ENCODE data around the gene KCNJ11. TPM values are rescaled to one million over a fixed set of nuclear protein-coding genes. Genes with fewer than 3 reads are reported as not detected.

KCNJ11 gene
- total and polyA plus RNA-seq, 2 of the 4 experiments (the other 2 are of a cell fraction), result not detected

- no peak overlapping the region for H2BK5ac ChIP-seq (ENCODE audit: low read depth, low read length, poor library complexity, severe bottlenecking)
- in situ Hi-C loops (cut with MboI; ENCODE audit: low sequenced_read_pairs) (no loop called here), dilution Hi-C loops (cut with HindIII; ENCODE audit: low sequenced_read_pairs, unreplicated experiment) (no loop called here), intact Hi-C loops (cut with micrococcal nuclease) (no loop called here)
- BruUV-seq (replicated peaks), result no TSS peak
- no peak overlapping the region for H2BK15ac ChIP-seq (ENCODE audit: low read depth, low read length)
- H2AFZ ChIP-seq (replicated peaks; ENCODE audit: low read length, poor library complexity), result no peak overlapping the region
- H2BK120ac ChIP-seq (ENCODE audit: low read depth, low read length), result no peak overlapping the region
- no peak overlapping the region for H4K8ac ChIP-seq (ENCODE audit: low read depth in 2 of 2, low read length in 2 of 2)
- no peak overlapping the region for H4K5ac ChIP-seq (ENCODE audit: low read depth, low read length)
- H3K4me1 ChIP-seq (ENCODE audit: control insufficient read depth, insufficient read depth, low read length), result no peaks in the 10 kb centered on the region
- H3K9me1 ChIP-seq (ENCODE audit: insufficient read depth, low read length), result no peaks in the 10 kb centered on the region
- no peak overlapping the region for H3K9ac ChIP-seq (ENCODE audit: low read depth, low read length)
- no peak overlapping the region for H3K4me2 ChIP-seq (ENCODE audit: low read depth, low read length)
- H2BK20ac ChIP-seq (ENCODE audit: low read depth, low read length), result no peak overlapping the region
- H3K18ac ChIP-seq (ENCODE audit: low read depth, low read length), result no peak overlapping the region
- no peak overlapping the region for H2AK5ac ChIP-seq (ENCODE audit: low read depth, low read length)
- no peaks in the 10 kb centered on the region for H3K36me3 ChIP-seq (ENCODE audit: control insufficient read depth, insufficient read depth, low read length)
- no peak overlapping the region for H3K27ac ChIP-seq (ENCODE audit: insufficient read depth, low read length)
- TF ChIP-seq ELK1 (IDR thresholded peaks at IDR 0.05; ENCODE audit: borderline replicate concordance, low read depth, low read length) (no peak), USF2 (IDR thresholded peaks at IDR 0.05; ENCODE audit: low read depth, low read length) (no peak), RCOR1 (IDR thresholded peaks at IDR 0.05; ENCODE audit: insufficient replicate concordance, low read length) (no peak), POLR2A (IDR thresholded peaks at IDR 0.05; ENCODE audit: low read depth, low read length) (no peak), SMC3 (IDR thresholded peaks at IDR 0.05; ENCODE audit: low read depth, low read length) (no peak), BHLHE40 (IDR thresholded peaks at IDR 0.05; ENCODE audit: low read depth, low read length) (no peak), CEBPB (IDR thresholded peaks at IDR 0.05; ENCODE audit: low read depth, low read length) (no peak), FOS (IDR thresholded peaks at IDR 0.05; ENCODE audit: low read depth, low read length) (no peak), CHD1 (IDR thresholded peaks at IDR 0.05; ENCODE audit: low read depth, low read length) (no peak), MAFK (IDR thresholded peaks at IDR 0.05; ENCODE audit: low read depth, low read length) (no peak), NFE2L2 (IDR thresholded peaks at IDR 0.05; ENCODE audit: low read depth, low read length) (no peak), RAD21 (IDR thresholded peaks at IDR 0.05; ENCODE audit: low read length) (no peak), MXI1 (IDR thresholded peaks at IDR 0.05; ENCODE audit: borderline replicate concordance, low read depth, low read length) (no peak)
- H3K56ac ChIP-seq (ENCODE audit: extremely low read depth, insufficient read depth, low read length), result no peak overlapping the region
- no peak overlapping the region for H3K4me3 ChIP-seq (ENCODE audit: insufficient read depth, low read depth, low read length)
- ChIA-PET POLR2A (ENCODE audit: unreplicated experiment) (no interaction called here), CTCF (no interaction called here)
- ATAC-seq (ENCODE audit: low read depth) (no peak), DNase-seq (no peak)
- no peaks in the 10 kb centered on the region for H4K20me1 ChIP-seq (ENCODE audit: insufficient read depth, low read length)
- H3K79me1 ChIP-seq (ENCODE audit: low read depth in 1 of 2, low read length in 2 of 2), result no peaks in the 10 kb centered on the region
- H3K14ac ChIP-seq (replicated peaks; ENCODE audit: low read depth, low read length), result no peak overlapping the region
- no peak overlapping the region for H2AK9ac ChIP-seq (replicated peaks; ENCODE audit: low read depth, low read length, poor library complexity)
- H3K27me3 ChIP-seq (ENCODE audit: control insufficient read depth, insufficient read depth, low read length), result peaks cover 9% of the 10 kb centered on the region; the same call in 1 of the 2 replicates
- no peaks in the 10 kb centered on the region for H3K9me3 ChIP-seq (ENCODE audit: control insufficient read depth, insufficient read depth, low read length)
- no peak overlapping the region for H3K23ac ChIP-seq (ENCODE audit: low read depth, low read length)
- H4K91ac ChIP-seq (ENCODE audit: insufficient read depth, low read depth, low read length), result no peak overlapping the region
- no peak overlapping the region for H3K4ac ChIP-seq (ENCODE audit: low read depth, low read length)
These were observed 10.8 kb upstream of the KCNJ11 start for GRCh38 chr11:17399236-17399635.
